Activated effector memory CD4-positive, alpha-beta T cell treated with Interleukin-2 at 50 U/mL for 16 hours (primary cell): Measurements from ENCODE around the gene CNTN5.

Experiments
- DNase-seq: peaks from one replicate; pipeline ENCODE4 v3.0.0-alpha.2; 2020

The CNTN5 gene

DNA sequence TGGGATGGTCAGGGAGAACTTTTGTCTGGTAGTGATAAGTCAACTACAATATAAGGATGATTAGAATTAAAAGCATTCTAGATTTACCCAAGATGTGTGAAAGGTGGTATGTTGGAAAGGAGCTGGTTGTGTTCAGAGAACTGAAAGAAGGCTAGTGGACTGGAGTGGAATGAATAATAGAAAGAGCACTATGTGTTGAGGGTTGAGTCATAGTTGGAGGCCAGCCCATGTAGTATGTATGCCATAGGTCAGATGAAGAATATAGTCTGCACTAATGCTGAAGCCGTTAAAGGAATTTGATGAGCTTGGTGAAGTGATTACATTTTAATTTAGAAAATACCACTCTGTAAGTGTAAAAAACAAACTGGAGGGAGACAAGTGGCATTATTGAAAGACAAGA lies 514.1 kb downstream of the CNTN5 start:
- DNase-seq: no peak

DNA sequence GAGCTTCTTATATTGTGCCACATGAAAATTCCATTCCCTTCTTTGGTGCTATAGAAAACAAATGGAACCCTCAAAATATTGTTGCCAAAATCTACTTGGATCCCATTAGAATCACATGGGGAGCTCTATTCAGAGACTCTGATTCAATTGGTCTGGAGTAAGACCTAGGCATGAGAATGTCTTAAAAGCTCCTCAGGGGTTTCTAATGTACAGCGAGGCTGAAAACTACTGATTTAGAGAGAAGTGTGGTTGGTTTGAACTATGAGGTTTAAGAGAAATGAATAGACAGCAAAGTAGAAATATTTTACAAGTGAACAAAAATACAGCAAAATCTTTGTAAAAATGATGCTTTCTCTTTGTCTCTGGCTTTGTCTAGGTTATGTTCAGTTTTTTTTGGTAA lies 514.7 kb downstream of the CNTN5 start:
- DNase-seq: no peak

DNA sequence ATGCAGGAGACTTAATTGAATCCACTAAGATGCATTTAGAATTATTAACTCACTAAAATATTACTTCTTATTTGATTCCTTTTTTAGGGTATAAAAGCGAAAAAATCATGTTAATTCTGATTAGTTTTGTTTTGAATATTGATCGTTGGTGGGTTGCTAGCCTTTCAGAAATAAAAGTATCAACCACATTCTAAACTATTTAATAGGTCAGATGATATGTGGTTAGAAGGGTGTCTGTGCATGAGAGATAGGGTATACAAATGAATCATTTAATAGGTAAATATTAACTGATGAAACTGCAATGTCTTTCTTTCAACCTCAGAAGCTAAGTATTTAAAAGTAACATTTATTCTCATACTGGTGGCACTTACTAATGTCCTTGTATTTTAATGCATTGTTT lies 515.1 kb downstream of the CNTN5 start:
- DNase-seq: no peak

DNA sequence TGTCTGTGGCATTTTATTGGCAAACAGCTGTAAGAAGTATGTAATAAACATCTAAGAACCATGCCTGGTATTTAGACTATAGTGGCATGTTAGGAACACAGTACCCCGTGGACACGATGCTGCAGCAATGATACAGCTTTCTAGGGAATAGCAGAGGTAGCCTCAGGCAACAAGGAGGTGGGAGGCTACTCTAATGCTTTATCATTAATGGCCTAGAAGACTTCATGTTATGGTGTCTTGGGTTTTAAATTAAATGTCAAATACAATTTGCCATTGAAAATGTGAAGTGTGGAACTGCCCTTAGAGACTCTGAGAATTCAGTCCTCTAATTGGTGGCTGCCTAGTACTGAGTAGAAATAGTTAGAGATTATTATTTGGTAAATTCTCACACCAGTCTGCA lies 516.9 kb downstream of the CNTN5 start:
- DNase-seq: no peak

DNA sequence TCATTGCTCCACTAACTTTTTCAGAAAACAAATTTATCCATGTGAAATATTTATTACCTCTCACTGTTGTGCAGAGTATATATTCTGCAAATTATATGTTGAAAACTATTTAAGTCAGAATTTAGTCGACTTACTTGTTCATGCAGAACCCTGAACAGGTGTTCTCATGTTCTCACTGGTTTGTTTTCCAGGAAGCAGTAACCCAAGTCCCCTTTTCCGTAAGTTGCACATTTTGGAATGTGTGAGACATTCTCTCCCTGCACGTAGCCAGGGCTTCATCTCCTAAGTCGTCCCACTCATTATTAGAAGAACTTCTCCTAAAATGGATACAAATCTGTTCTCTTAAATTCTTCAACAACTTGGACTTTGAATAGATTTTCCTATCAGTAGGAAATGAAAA lies 524.9 kb downstream of the CNTN5 start:
- no peak for DNase-seq

DNA sequence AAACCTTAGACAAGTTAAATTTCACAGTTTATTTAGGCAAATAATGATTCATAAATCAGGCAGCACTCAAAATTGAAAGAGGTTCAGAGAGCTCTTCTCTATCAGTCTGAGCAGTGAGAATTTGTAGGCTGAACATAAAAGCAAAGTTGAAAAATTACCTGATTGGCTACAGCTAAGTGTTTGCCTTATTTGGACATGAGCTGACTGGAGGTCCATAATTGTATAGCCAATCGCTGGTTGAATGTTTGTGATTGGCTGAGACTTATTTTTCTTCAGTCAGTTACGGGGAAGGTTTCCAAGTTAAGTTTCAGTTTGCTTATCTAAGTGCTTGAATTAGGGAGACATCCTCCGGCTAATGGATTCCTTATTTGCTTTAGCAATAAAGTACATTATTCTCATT lies 527.5 kb downstream of the CNTN5 start:
- DNase-seq: no peak

DNA sequence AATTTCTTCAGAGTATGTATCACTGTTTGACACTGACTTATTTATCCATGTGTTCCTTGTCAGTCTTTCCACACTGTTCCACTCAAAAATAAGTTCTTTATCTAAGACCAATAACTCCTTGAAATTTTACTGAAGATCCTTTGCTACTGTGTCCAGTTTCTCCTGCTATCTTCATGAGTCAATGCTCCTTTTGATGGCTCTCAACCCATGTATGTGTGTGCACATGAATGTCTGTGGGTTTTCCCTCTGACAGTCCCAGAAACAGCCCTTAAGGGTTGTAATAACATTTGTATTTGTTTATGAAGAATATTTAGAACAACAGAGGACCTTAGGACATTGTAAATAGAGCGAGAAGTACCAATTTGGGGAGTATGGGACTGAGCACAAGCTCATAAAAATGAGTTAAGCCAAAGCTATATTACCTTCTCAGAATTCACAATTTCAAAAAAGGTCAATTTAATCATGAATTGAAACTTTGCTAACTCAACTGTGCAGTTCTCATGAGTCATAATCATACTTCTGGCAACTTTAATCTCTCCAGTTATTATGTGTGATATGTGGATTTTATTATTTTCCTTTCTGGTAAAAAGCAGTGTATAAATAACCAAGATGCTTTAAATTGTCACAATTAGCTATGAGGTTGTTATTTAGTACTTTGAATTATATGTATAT lies 533.6 kb downstream of the CNTN5 start:
- DNase-seq: no peak

DNA sequence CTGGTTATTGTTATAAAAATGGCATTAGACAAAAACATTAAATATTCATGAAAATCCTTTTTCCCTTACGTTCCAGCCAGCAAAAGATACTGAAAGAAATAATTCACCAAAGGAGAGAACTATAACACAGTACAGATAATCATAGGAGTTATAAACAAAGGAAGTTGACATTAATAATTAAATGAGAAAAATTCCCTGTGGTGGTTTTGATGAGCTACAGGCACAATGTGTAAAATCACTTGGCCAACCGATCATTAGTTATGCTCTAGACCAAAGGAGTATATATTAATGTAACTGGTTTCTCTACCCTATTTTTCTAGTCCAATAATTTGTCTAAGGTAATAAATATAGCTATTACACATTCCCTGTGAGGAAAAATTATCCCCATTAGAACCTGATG lies 534.7 kb downstream of the CNTN5 start:
- no peak for DNase-seq

DNA sequence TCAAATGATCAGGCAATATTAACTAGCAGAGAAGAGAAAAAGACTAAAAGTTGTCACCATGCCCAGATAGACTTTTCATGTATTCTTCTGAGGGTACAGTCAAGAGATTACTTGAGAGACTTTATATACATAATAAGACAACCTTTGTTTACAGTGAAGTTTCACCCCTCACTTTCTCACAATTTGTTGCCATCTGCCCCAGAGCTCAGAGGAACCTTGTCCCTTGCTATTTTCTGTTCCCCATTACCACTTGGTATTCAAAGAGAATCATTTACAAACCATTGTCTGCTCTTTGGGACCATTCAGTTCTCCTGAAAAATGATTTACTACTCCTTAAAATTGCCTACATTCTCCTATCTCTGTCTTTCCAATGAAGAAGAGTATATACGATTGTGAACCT lies 544.6 kb downstream of the CNTN5 start:
- DNase-seq: no peak

DNA sequence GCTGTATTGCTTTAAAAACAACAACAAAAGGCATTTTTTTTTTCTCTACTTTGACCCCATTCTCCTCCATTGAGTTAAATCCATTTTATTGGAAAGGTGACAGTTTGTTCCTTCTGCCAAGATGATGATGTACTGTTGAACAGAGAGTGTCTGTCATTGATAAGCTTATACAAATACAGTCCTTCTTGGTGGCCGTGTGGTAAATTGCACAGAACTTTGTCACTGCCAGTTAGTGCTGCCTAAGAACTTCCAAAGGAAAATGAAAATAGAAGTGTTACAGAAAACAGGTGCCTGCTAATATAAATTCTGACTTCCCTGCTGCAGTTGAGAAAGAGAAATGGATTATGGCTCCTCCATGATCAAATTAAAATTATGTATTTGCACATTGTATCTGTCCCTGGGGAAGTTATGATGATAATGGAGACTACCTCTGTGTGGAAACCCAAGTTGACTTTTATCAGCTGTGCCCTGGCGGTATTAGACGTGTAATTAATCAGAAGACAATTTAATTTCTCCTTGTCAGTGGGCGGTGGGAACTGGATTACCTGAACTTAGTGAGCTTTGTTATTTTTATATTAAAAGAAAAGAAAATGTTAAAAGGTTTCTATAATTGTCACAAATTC lies 546.7 kb downstream of the CNTN5 start:
- no peak for DNase-seq

DNA sequence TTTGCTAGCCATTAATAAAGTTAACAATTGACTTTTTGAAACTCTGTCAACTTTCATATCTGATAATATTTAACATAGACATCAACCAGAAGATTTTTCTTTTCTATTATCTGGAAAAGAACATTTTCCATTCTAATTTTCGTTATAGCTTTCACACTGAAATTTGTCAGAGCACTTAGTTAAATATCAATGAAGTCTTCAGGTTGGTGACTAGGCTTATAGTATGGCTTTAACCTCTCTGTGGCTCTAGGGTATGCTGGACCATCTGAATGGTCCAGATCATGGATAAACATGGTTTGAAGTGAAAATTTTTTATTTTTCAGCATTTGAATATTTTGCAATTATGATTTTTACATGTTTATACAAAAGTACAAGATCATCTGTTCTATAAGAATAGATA lies 548.1 kb downstream of the CNTN5 start:
- no peak for DNase-seq

DNA sequence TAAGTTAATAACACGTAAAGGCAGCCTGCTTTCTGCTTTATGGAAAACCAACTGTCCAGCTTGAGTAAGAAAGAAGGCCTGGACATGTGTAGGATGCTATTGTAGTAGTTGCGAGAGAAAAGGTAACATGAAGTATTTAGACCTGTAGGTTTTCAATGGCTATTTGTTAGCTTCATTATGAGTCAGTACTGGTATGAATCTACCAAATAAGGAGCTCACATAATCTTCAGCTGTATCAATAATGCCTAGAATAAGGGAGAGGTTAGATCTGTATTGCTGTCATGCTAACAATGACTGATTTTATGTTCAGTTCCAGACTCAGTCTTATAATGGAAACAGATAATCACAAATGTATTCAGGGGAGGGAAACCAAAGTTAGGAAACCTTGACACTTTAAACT lies 550.3 kb downstream of the CNTN5 start:
- no peak for DNase-seq

DNA sequence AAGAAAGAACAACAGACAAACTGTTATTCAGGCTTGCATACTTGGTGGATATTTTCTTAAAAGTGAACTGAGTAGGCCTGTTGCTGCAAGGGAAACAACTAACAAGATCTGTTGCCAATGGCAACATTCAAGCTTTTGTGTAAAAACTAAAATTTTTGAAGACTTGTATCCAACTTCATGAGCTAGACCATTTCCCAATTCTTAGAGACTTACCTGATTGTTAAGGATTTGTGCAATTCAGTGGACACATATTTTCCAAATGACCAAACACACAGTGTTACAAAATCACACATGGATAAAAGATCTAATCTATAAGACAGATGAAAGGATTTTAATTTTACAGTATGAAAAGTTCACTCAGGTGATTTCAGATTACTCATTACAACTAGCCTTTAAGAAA lies 564.1 kb downstream of the CNTN5 start:
- no peak for DNase-seq

DNA sequence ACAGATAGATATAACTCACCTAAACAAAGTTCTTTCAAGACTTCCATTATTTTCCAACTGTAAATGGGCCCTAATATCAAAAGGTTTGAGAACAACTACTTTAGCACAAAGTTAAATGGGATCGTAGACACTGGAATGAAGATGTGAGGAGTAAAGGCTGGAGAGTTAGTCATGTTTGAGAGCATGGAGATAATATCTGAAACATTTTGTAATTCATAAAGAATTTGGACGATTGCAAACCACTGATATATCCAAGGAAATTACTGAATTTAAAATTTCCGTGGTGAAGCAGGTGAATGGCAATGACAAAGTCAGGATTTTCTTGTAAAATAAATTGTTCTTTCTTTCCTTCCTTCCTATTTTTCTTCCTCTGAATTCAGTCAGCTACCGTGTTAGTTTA lies 564.9 kb downstream of the CNTN5 start:
- no peak for DNase-seq

DNA sequence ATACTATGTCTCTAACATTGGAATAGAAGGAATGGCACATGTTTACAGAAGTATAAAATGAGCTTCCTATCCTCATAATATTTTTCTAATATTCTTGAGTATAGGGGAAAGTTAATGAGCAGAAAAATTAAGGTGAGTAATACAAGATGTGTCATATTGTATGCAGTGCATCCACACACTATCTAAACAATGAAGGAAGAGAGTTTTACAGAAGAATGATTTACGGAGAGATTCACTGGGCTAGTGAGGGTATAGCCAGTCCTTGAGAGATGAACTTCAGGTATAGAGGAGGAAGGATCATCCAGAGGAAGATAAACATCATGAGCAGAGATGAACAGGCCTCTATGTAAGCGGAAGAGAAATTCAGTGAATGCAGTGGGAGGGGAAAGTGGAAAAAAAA lies 569.0 kb downstream of the CNTN5 start:
- no peak for DNase-seq

DNA sequence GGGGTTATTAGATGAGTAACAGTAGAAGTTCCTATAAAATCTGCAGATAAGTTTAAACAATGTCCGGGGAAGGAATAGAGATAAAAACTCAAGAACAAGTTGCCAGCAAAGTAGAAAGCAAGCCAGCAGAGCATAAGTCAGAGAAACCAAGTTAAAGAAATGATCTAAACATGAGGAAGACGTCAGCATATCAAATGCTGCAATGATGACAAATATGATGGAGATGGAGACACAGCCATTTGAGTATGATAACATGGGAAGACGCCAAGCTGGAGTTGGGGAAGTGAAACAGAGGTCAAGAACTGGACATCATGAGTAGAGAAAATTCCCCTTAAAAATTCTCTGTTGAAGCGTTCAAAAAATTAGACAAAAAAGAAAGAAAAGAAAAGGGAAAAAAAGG lies 571.5 kb downstream of the CNTN5 start:
- no peak for DNase-seq

DNA sequence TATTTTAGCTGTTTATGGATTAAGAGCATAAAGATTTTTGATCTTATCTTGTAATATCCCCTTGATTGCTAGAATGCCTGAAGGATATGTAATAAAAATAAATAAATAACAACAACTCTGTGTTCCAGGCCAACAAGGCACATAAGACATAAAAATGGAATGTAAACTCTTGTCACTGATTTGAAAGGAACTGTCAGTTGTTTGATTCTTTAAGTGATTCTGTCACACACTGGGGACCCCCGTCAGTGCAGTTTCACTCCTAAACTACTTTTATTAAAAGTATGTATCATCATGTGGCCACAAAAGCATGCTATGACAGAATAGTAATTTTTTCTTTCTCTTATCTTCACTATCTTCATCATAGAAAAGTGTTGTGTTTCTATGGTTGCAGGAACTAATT lies 572.4 kb downstream of the CNTN5 start:
- DNase-seq: no peak

DNA sequence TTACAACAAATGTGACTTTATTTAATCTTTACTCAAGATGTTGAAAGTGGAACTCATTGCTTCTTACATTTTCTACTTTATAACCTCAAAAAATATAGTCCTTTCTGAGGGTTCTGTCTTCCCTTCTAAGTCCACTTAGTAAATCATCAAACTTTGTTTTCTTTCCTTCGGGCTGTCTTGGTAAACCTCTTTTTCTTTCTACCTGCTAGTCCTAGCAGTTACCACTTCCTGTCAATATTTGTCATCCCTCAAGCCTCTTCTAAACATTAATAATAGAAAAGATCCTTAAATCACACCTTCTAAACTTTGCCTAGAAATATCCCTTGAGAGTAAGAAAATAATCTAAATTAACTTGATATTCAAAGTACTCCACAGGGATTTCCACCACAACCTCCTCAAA lies 580.4 kb downstream of the CNTN5 start:
- DNase-seq: no peak

DNA sequence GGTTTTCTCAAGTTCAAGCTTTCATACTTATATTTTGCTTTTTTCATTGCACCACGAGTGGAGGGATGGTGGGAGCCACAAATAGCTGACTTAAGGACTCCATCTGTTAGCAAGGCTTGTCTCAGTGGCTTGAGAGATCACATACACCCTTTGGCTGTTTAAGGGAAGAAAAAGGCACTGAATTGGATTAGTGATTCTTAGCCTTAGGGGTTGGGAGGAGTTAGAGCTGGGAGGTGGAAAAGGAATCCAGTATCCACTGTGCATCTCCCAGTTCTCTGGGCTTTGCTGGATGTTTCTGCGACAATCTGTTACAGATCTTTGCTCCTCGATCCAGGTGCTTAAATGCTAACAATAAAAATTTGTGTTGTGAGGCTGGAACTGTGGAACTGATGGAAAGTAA lies 593.6 kb downstream of the CNTN5 start:
- DNase-seq: no peak

DNA sequence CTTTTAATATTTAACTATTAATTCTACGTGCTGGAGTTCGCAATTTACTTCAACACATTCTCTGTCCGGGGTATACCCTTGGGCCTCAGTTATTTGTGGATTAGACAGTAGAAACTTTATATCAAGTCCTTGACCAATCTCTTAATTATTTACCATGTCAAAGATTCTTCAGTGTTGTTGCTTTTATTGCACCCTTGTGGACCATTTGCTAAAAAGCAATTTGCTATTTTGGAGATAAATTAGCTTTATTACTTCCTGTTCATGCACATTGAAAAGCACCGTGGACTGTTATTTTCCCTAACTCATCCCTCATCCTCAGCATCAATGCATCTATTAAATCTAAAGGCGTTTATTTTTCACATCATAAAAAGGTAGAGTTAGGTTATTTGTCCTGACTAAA lies 609.9 kb downstream of the CNTN5 start:
- no peak for DNase-seq

DNA sequence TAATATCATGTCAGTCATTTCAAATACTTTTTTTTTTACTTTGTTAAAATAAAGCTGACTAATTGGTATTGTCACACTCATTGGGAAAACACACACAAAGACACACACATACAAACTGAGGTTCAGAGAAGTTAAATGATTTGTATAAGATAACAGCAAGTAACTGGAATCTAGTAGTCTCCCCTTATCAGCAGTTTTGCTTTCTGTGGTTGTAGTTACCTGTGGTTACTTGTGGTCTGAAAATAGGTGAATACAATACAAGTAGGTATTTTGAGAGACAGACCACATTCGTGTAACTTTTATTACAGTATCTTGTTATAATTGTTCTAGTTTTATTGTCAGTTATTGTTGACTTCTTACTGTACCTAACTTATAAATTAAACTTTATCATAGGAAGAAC lies 610.9 kb downstream of the CNTN5 start:
- DNase-seq: no peak

DNA sequence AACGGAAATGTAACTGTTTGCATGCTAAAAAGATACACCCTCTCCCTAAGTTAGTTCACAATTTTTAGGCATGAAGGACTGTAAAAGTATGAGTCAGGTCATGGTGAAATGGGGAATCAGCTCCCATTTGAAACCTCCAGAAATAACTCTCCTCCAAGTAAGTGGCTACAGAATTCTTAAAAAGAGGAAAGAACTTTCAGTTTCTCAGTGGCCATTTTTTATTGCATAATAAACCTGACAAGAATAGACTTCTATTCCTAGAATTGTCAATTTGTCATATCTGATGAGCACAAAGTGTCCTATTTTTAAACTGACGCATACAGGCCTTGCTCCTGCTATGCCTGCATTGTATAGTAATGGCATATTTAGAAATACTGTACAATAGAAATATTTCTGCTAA lies 612.2 kb downstream of the CNTN5 start:
- no peak for DNase-seq

DNA sequence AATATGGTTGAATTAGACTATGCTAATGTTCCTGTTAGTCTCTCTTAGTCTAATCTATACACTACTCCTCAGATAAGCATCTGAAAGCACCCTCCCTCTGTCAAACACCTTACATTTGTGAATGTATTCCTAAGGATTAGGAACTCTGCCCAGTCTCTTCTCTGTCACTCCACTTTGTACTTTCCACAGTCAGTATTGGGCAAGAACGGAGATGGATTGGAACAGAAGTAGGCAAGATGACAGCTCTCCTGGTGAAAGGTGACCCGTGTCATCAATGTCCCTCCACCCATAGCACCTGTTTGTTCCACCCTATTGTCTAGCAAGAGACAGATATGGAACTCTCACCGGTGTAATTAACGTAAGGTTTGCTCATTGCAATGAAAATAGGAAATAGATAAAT lies 613.8 kb downstream of the CNTN5 start:
- DNase-seq: no peak

DNA sequence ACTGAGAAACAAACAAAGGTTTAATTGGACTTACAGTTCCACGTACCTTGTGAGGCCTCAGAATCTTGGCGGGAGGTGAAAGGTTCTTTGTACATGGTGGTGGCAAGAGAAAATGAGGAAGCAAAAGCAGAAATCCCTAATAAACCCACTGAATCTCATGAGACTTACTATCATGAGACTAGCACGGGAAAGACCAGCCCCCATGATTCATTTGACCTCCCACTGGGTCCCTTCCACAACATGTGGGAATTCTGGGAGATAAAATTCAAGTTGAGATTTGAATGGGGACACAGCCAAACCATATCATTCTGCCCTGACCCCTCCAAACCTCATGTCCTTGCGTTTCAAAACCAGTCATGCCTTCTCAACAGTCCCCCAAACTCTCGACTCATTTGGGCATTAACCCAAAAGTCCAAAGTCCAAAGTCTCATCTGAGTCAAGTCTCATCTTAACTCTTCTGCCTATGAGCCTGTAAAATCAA lies 617.4 kb downstream of the CNTN5 start:
- DNase-seq: no peak

DNA sequence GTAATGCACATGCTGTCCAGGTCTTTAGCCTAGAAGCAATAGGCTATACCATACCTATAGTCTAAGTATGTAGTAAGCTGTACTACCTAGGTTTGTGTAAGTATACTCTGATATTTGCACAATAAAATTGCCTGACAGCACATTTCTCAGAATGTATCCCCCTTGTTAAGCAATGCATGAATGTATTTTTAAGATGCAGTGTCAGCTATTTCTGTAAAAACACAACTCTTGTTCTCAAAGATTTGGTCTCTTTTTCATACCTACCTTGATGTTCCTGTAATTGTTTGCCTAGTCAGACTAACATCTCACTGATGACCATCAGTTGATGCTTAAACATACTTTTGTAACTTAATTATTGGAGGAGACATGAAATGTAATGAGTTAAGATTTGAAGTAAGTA lies 619.9 kb downstream of the CNTN5 start:
- DNase-seq: no peak
